RPMI7951 (cell line): ENCODE results near the gene AFF4. TPM values are rescaled to one million over a fixed set of nuclear protein-coding genes. Genes with fewer than 3 reads are reported as not detected.

Experiments
- DNase-seq: peaks from one replicate; pipeline ENCODE4 v3.0.0-alpha.2; 2012; ENCODE audit warnings: low read depth
- total RNA-seq: library from RNA; depleted of rRNA; stranded (reverse); fragments of >200 nt; shearing (Covaris generic); gene quantifications from 2 replicates; pipeline ENCODE4 v1.2.3, GENCODE V29; 2014; rRNA removed

AFF4 gene
- total RNA-seq, 1 experiment from 2014 or later = 27.4 TPM

GRCh38 chr5:132826424-132827082 is 136.9 kb downstream of the AFF4 start:
- DNase-seq = no peak

- DNase-seq = no peak
Measured at GRCh38 chr5:132825834-132826391, 137.5 kb downstream of the AFF4 start.

Other genes starting within 250 kb of the AFF4 start
- gene KIF3A, start 226.1 kb downstream of the AFF4 start, total RNA-seq = 4.4 and 4.6 TPM in 2 replicates
- 2.0 TPM in 1 of 2 replicates, not detected in the other for gene CCNI2, start 216.2 kb downstream of the AFF4 start, total RNA-seq
- gene SEPTIN8, start 186.4 kb downstream of the AFF4 start, total RNA-seq = 34.3 and 44.8 TPM in 2 replicates
- not detected in 2 replicates for gene SOWAHA, start 150.3 kb downstream of the AFF4 start, total RNA-seq
- gene SHROOM1, start 133.0 kb downstream of the AFF4 start, total RNA-seq = 4.8 and 6.1 TPM in 2 replicates
- gene GDF9, start 97.2 kb downstream of the AFF4 start, total RNA-seq = 0.12 and 0.39 TPM in 2 replicates
- gene UQCRQ, start 97.0 kb downstream of the AFF4 start, total RNA-seq = 330 and 401 TPM in 2 replicates
- 0.29 and 0.84 TPM in 2 replicates for gene LEAP2, start 90.0 kb downstream of the AFF4 start, total RNA-seq
- 20.1 and 33.3 TPM in 2 replicates for gene ZCCHC10, start 62.9 kb upstream of the AFF4 start, total RNA-seq
- 68.8 and 108 TPM in 2 replicates for gene HSPA4, start 88.4 kb upstream of the AFF4 start, total RNA-seq